GM18502 (cell line): Measurements from ENCODE around the gene REEP5.
"Not testable (repeated sequence)": the region's sequence is repeated elsewhere in the genome, so short reads cannot be mapped to it uniquely, and the experiment has no call there.

Experiments
- ATAC-seq: cut with Tn5 transposase; IDR thresholded peaks from one replicate; pipeline ENCODE4 v1.9.1; 2021; ENCODE audit warnings: mild to moderate bottlenecking; ENCODE audit not compliant: unreplicated experiment, poor library complexity

Gene REEP5

DNA sequence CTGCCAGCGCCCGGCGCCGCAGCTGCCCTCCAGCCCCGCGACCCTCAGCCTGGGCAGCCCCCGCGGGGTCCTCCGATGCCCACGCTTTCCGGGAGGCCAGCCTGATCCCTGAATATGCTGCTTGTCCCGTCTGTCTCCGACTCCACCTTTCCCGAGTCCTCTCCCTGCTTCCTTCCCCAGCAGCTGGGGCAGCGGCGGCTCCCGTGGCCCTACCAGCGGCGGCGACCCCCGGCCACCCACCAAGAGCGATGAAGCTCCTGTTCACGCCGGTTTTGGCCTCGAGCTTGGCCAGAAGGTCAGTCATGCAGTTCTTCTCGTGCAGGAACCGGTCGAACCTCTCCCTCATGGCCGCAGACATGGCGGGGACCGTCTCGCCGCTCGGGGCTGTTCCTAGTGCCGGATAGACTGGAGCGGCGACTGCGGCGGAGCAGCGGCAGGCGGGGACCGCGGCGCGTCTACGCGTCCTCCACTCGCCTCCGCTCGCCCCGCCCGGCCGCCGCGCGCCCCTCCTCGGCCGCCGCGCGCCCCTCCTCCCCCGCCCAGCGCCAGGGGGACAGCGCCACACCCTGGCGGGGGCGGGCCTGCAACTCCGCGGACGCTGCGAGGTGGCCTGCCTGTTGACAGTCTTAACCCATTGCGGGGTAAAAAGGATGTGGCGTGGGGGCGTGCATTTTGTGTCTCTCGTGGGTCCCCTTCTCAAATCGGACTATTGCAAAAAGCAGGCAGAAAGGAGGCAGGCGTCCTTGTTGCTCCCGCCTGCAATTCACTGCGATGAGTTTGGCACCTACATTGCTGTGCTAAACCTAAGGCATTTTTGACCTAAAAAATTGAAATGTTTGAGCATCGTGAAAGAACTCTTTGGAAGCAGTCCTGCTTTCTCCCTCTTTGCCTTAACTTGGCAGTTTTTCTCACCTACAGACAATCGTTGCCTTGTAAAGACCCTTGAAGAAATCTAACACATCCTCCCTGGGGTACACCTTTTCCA is at the start of gene REEP5:
TSS of gene REEP5 (minus strand) at position 395 of the 985 bp plus-strand sequence. CDS start at position 358, 37 bp downstream.
- peak; percentile 63 for ATAC-seq

DNA sequence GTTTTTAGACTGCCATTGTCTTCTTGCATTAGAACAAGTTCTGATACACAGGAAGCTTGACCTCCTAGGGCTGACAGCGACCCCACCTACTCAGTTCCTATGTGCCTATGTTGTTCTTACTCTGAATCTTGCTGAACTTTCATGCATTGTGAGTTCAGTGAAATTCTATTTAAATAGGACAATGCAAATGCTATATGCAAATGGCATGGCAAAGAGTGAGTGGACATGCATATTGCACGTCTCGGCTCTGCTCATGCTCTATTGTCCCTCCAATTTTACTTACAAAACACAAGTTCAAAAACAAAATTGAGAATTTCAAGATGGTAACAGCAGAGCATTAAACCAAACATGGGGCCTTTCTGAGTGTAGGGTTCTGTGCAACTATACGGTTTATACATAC is 49.2 kb upstream of the REEP5 start:
- no peak for ATAC-seq

DNA sequence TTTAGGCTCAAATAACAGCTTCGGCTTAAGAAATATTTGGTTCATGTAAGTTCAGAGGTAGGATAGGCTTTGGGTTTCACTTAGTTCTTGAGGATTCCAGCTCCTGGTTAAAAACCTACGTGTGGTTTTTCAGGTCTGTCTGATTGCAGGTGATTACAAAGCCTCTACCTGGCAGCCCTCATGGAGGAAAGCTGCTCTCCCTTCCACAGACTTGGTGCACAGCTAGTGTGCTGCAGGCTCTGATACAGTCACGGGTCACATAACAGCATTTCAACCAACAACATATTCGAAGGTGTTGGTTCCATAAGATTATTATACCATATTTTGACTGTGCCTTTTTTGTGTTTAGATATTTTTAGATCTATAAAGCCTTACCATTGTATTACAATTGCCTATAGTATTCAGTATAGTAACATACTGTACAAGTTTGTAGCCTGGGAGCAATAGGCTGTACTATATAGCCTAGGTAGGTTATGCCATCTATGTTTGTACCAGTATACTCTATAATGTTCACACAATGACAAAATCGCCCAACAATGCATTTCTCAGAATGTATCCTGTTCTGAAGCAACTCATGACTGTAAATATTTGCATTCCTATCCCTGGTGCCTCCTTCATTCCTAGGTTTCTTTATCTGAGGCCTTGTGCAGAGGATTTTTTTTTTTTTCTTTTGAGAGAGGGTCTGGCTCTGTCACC is 46.5 kb upstream of the REEP5 start:
- no peak for ATAC-seq

DNA sequence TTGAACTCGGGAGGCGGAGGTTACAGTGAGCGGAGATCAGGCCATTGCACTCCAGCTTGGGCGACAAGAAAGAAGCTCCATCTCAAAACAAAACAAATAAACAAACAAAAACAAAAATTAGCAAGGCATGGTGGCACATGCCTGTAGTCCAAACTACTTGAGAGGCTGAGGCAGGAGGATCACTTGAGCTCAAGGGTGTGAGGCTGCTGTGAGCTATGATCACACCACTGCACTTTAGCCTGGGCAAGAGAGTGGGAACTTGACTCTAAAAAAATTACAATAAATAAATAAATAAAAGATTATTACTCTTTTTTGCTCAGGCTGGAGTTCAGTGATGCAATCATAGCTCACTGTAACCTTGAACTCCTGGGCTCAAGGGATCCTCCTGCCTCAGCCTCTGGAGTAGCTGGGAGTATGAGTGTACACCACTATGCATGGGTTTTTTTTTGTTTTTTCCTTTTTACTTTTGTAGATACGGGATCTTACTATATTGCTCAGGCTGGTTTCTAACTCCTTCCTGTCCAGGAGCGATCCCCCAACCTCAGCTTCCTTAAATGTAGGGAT is 45.6 kb upstream of the REEP5 start:
- no peak for ATAC-seq

DNA sequence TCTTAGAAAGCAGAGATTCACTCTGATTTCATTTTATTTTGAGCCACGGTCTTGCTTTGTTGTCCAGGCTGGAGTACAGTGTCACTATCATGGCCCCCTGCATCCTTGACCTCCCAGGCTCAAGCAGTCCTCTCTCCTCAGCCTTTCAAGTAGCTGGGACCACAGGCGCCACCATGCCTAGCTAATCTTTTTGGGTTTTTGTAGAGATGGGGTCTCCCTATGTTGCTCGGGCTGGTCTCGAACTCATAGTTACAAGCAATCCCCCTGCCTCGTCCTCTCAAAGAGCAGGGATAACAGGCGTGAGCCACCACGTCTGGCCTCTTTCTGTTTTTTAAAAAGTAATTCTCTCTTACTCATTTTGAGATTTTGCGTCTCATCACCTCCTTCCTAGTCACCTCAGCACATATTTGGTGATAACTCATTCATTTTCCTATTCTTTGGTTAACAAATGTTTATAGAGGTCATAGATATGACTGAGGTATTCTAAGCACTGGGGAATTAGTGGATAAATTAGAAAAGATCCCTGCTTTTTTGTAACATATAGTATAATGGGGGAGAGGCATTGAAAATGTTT is 43.8 kb upstream of the REEP5 start:
- no peak for ATAC-seq

DNA sequence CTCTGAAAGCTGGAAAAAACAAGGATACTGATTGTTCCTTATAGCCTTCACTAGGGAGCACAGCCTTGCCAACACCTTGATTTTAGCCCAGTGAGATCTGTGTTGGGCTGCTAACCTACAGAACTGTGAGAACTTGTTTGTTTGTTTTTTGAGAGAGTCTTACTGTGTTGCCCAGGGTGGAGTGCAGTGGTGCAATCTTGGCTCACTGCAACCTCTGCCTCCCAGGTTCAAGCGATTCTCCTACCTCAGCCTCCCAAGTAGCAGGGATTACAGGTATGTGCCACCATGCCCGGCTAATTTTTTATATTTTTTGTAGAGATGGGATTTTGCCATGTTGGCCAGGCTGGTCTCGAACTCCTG is 41.3 kb upstream of the REEP5 start:
- not testable (repeated sequence) for ATAC-seq

DNA sequence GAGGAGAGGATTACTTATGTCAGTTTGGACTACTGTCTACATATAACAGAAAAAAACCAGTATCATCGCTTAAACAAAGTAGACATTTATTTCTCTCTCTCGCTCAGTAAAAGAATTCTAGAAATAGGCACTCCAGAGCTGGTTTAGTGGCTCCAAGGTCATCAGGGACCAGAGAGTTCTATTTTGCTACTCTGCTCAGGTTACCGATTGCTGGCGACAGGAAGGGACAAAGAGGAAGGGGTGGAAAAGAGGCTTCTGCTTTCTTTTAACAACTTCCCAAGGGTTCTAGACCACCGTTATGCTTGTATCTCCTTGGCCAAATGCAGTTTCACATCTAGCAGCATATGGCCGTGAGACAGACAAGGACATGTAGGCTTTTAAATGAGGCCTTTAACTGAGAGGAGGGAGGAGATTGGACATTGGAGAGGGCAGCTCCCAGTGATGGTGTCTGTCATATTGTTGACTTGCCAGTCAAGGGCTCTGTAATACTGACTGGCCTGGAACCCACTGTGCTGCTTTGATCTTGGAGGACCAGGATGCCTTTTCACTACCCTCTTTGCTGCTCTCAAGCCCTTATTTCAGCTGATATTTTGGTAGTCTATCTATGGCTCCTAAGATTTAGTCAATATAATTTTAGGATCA is 39.0 kb upstream of the REEP5 start:
- no peak for ATAC-seq

DNA sequence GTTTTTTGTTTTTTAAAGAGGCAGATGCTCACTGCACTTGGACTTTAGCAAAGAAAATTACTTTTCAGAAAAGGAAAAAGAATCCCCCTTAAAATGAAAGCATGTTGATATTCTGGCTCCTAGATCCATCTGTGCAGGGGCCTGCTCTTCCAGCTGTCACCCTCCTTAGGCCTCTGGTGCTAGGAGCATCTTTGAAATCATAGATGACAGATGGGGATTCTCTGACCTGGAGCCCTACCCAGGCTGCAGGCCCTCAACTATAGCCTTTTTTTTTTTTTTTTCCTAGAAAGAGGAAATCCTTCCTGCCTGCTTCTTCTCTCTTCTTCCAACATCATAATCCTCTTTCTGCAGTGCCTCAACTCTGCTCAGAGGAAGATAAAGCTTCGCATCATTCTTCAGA is 38.3 kb upstream of the REEP5 start:
- no peak for ATAC-seq

DNA sequence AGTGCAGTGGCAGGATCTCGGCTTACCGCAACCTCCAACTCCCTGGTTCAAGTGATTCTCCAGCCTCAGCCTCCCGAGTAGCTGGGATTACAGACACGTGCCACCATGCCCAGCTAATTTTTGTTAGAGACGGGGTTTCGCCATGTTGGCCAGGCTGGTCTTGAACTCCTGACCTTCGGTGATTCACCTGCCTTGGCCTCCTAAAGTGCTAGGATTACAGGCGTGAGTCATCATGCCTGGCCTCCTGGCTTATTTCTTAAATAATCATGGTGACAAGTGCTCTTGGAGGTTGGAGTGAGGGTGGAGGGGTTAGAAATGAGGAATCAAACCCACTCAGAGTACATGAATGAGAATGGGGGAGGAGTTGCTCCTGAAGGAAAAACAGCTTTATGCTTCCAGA is 37.8 kb upstream of the REEP5 start:
- not testable (repeated sequence) for ATAC-seq

DNA sequence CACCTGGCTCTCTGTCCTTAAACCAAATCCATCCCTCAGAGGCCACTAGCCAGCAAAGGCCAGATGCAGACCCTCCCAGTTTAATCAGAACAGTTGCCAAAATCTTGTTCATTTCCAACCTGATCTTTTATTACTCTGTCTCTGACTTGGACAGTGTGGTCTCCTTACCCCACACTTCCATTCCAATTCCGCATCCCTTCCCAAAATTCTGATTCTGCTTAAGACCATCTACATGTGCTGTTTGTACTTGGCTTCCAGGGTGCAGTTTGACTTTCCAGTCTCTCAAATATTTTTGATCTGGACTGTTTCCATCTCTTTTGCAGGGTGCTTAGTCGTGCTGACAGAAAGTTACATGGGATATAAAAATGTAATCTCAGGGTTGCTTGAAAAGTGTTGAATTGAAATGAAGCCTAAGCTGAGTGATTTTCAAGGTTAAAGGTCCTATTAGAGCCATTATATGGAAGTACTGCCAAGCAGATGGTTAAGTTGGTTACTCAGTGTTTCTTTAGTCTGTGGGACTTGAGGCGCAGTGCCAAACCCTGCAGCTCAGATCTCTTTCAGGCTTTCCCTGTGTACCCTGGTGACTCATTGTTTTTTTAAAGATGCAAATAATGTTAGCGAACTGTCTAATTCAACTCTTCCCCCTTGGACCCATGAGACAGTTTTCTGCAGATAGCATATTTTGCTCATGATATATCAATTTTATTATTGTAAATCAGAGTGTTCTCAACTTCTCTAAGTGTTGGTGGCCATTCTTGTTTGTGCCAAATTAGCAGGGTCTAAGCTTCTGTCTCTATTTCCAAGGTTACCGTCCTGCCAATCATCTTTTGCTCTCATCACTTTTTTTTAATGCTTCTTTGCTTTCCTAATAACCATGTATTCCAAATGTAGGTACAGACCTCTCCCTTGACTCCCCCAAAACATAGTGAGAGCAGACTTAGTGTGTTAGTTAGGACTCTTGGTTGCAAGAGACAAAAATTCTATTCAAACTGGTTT is 36.4 kb upstream of the REEP5 start:
- peak; percentile 93 for ATAC-seq

DNA sequence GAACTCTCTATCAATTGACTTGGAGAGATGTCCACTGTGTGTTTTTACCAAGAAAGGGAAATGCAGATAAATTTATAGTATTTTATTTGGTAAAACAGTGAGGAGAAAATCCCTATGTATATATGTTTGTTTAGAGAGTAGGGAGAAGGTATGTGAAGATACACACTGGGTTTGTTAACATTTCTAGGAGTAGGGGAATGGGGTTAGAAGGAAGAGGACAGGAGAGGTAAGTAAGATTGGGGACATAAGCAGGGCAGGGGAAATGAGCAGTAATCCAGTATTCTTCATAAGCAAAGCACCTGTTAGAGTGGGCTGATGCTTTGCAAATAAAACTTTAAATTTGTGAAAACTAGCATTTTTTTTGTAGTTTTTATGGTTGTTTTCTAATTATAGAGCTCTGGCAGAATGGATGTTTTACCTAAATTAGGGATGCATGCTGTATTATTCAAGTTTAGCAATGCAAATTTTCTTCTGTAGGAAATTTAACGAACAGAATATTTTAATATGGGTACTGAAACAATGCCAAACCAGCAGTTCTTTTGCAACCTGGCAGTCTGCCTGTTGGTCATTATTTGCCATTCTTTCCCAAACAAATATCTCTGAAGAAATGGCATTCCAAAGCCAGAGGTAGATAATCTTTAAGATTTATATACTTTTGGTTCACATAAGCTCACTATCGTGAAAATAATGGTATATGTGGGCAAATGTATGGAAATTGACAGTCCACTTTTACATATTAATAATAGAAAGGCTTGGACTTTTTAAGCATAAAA is 35.2 kb upstream of the REEP5 start:
- ATAC-seq: no peak

DNA sequence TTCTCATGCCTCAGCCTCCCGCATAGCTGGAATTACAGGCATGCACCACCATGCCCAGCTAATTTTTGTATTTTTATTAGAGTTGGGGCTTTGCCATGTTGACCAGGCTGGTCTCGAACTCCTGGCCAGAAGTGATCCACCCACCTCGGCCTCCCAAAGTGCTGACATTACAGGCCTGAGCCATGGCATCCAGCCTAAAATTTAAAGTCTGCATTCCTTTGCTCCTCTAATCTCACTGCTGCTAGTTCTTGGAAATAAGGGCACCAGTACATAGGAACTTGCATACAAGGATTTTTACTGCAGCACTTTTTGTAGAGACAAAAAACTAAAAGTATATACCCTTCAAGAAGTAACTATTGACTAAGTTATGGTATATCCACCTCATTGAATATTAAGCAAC is 34.6 kb upstream of the REEP5 start:
- ATAC-seq: no peak

DNA sequence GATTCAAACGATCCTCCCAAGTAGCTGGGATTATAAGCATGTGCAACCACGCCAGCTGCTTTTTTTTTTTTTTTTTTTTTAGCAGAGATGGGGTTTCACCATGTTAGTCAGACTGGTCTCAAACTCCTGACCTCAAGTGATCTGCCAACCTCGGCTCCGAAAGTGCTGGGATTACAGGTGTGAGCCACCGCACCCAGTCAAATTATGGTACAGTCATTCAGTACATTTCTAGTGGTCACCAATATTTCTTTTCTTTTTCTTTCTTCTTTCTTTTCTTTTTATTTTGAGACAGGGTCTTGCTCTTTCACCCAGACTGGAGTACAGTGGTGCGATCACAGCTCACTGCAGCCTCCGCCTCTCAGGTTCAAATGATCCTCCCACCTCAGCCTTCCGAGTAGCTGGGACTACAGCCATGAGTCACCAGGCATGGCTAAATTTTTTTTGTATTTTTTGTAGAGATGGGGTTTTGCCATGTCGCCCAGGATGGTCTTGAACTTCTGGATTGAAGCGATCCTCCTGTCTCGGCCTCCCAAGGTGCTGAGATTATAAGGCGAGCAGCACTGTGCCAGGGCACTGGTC is 29.2 kb upstream of the REEP5 start:
- peak; percentile 98 for ATAC-seq

DNA sequence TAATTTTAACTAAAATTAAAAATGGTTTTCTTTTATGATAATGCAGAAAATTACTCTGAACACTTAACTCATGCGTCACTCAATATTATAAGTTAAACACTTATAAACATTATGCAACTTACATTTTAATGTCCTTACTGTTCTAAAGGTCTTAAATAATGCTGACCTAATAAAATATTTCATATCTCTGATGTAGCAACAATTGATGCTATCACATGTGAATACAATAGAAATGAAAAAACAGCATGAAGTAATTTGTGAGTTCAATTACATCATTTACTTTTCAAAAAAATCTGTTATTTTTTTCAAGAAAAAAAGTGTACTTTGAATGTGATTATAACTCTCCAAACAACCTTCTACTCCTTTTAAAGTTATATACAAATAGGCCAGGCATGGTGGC is 26.4 kb upstream of the REEP5 start:
- no peak for ATAC-seq

DNA sequence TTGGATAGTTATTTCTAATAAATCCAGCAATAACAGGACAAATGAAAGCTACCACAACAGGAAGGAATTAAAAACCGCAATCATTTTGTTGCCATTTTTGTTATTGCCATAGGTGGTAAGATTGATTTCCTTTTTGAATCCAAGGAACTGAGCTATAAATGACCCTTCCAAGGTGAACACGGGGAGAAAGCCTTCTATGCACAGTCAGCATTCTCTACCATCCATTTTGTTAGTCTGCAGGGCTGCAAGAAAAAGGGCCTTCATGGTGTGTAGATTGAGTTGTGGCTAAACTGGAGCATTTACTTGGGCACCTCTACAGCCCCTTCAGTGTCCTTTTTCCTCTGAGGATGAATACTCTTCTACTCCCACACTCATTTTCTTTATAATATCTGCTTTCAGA is 18.6 kb upstream of the REEP5 start:
- no peak for ATAC-seq

DNA sequence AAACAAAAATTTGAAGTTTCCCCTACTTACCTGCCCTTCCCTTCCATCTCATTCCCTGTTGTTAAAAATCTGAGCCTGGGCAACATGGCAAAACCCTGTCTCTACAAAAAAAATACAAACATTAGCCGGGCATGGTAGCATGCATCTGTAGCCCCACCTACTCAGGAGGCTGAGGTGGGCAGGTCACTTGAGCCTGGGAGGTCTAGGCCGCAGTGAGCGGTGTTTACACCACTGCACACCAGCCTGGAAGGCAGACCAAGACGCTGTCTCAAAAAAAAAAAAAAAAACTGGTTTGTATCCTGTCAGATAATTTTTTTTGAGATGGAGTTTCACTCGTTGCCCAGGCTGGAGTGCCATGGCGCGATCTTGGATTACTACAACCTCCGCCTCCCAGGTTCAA is 16.3 kb upstream of the REEP5 start:
- ATAC-seq: no peak

DNA sequence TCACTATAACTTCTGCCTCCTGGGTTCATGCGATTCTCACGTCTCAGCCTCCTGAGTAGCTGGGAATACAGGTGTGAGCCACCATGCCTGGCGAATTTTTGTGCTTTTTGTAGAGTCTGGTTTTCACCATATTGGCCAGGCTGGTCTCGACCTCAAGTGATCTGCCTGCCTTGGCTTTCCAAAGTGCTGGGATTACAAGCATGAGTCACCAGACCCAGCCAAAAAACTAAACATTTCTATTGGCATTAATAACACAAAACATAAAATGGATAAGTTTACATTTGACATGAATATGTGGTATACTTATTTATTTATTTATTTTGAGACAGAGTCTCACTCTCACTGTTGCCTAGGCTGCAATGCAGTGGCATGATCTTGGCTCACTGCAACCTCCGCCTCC is 13.6 kb upstream of the REEP5 start:
- ATAC-seq: no peak

DNA sequence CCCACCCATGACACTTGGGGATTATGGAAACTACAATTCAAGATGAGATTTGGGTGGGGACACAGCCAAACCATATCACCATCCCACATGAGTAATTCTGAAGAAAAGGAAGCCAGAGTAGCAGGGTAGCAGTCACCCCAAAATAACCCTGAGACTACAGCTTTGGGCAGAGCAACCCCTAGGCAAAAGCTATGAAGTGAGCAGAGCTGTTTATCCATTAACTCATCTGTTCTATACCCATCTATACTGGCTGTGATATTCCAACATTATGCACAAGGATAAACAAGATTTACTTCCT is 12.3 kb upstream of the REEP5 start:
- no peak for ATAC-seq
